ENCODE measurements around the gene KRTAP5-9.

The KRTAP5-9 gene

DNA sequence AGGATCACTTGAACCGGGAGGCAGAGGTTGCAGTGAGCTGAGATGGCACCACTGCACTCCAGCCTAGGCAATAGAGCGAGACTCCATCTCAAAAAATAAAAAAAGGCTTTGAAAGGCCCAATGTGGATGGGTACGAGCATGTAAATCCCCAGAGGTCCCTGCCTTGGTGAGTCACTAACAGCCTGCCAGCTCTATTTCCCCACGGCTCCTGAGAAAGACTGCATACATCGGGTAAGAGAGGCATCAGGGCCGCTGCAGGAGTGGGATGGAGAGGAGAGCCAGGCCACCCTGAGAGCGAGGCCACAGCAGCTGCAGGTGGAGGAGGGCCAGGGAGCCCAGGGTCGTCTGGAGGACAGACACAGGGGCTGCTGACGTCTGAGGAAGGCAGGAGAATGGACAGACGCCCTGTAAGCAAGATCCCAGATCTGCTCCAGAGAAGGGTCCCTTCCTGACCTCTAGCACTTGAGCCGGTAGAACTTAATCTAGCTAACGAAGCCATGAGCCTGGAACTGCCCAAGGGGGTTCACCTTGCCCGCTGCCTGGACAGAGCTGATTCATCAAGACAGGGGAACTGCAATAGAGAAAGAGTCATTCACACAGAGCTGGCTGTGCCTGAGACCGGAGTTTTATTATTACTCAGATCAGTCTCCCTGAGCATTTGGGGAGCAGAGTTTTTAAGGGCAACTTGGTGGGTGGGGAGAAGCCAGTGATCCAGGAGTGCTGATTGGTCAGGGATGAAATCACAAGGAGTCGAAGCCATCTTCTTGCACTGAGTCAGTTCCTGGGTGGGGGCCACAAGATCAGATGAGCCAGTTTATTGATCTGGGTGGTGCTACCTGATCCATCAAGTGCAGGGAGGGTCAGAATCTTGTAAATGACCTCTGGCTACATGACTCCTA is 5.1 kb upstream of the KRTAP5-9 start:
- Histone ChIP-seq H3K79me2 (ENCODE audit: insufficient read depth, low read length) (no peaks in the 10 kb centered on the region), H3F3A (ENCODE audit: insufficient read depth, low read length) (no peaks in the 10 kb centered on the region), H3K9ac (ENCODE audit: low read length) (no peak overlapping the region), H3K4me2 (ENCODE audit: low read length) (no peak overlapping the region), H3K9me2 (ENCODE audit: low read depth, low read length) (no peaks in the 10 kb centered on the region), H2AFZ (ENCODE audit: low read length) (no peak overlapping the region), H3K9me3 (ENCODE audit: low read length) (no peaks in the 10 kb centered on the region), H3K4me1 (ENCODE audit: insufficient read depth, low read length, severe bottlenecking) (no peaks in the 10 kb centered on the region), H3K4me3 (ENCODE audit: low read depth, low read length, poor library complexity, severe bottlenecking) (no peak overlapping the region), H3K36me3 (ENCODE audit: insufficient read depth, low read length) (no peaks in the 10 kb centered on the region; the same call in 1 of the 2 replicates), H3K27me3 (ENCODE audit: insufficient read depth, low read length) (peaks cover 15% of the 10 kb centered on the region; the same call in 1 of the 2 replicates), H3K27ac (ENCODE audit: low read depth, low read length, poor library complexity, severe bottlenecking) (no peak overlapping the region), H4K20me1 (ENCODE audit: insufficient read depth, low read length) (no peaks in the 10 kb centered on the region)
- TF ChIP-seq EZH2 (IDR thresholded peaks at IDR 0.05; ENCODE audit: borderline replicate concordance, low read length), result no peak
- TF ChIP-seq, protein P1, sequence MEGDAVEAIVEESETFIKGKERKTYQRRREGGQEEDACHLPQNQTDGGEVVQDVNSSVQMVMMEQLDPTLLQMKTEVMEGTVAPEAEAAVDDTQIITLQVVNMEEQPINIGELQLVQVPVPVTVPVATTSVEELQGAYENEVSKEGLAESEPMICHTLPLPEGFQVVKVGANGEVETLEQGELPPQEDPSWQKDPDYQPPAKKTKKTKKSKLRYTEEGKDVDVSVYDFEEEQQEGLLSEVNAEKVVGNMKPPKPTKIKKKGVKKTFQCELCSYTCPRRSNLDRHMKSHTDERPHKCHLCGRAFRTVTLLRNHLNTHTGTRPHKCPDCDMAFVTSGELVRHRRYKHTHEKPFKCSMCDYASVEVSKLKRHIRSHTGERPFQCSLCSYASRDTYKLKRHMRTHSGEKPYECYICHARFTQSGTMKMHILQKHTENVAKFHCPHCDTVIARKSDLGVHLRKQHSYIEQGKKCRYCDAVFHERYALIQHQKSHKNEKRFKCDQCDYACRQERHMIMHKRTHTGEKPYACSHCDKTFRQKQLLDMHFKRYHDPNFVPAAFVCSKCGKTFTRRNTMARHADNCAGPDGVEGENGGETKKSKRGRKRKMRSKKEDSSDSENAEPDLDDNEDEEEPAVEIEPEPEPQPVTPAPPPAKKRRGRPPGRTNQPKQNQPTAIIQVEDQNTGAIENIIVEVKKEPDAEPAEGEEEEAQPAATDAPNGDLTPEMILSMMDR (IDR thresholded peaks at IDR 0.05; ENCODE audit: low read length), result no peak

DNA sequence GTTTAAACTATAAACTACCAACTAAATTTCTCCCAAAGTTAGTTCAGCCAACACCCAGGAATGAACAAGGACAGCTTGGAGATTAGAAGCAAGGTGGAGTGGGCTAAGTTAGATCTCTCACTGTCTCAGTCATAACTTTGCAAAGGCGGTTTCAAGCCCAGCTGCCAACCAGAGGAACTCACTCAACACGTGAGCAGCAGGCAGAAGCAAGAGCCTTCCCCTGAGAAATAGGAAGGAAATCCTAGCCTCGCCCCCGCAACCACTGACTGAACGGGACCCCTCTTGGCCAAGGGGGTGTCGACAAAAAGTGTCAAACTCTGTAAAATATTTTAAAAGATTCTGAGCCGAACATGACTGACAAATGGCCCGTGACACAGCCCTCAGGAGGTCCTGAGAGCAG is 4.4 kb upstream of the KRTAP5-9 start:
- Histone ChIP-seq H3K9me3 (ENCODE audit: low read length) (no peaks in the 10 kb centered on the region), H4K20me1 (ENCODE audit: insufficient read depth, low read length) (no peaks in the 10 kb centered on the region), H3K79me2 (ENCODE audit: insufficient read depth, low read length) (no peaks in the 10 kb centered on the region), H3K36me3 (ENCODE audit: insufficient read depth, low read length) (no peaks in the 10 kb centered on the region; the same call in 1 of the 2 replicates), H3K4me2 (ENCODE audit: low read length) (no peak overlapping the region), H3K9me2 (ENCODE audit: low read depth, low read length) (no peaks in the 10 kb centered on the region), H3K9ac (ENCODE audit: low read length) (no peak overlapping the region), H3K4me1 (ENCODE audit: insufficient read depth, low read length, severe bottlenecking) (no peaks in the 10 kb centered on the region), H3F3A (ENCODE audit: insufficient read depth, low read length) (no peaks in the 10 kb centered on the region), H3K27ac (ENCODE audit: low read depth, low read length, poor library complexity, severe bottlenecking) (no peak overlapping the region), H3K27me3 (ENCODE audit: insufficient read depth, low read length) (peaks cover 15% of the 10 kb centered on the region; the same call in 1 of the 2 replicates), H3K4me3 (ENCODE audit: low read depth, low read length, poor library complexity, severe bottlenecking) (no peak overlapping the region), H2AFZ (ENCODE audit: low read length) (no peak overlapping the region)
- TF ChIP-seq, protein P1 (IDR thresholded peaks at IDR 0.05; ENCODE audit: low read length), result no peak
- TF ChIP-seq EZH2 (IDR thresholded peaks at IDR 0.05; ENCODE audit: borderline replicate concordance, low read length), result no peak

DNA sequence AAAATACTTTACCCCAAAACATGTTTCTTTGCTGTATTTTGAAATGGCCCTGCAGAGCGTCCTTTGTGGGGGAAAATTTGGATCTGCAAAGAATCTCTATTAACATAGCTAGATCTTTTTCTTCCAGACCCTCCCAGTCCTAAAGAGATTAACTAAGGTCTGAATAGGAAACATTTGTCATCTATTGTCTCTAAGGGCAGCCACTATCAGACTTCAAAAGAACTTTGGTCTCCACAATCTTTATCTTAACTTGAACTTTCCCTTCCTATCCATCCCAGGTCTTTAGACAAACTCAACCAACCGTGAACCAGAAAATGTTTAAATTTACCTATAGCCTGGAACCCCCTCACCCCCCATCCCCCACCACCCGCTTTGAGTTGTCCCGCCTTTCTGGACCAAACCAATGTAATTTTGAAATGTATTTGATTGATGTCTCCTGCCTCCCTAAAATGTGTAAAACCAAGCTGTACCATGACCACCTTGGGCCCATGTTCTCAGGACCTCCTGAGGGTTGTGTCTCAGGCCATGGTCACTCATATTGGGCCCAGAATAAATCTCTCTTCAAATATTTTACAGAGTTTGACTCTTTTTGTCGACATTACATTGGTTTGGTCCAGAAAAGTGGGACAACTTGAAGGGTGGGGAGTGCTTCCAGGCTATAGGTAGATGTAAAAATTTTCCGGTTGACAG is 3.5 kb upstream of the KRTAP5-9 start:
- Histone ChIP-seq H3K27me3 (ENCODE audit: insufficient read depth, low read length) (peaks cover 15% of the 10 kb centered on the region; the same call in 1 of the 2 replicates), H3F3A (ENCODE audit: insufficient read depth, low read length) (no peaks in the 10 kb centered on the region), H3K79me2 (ENCODE audit: insufficient read depth, low read length) (no peaks in the 10 kb centered on the region), H3K4me2 (ENCODE audit: low read length) (no peak overlapping the region), H3K9me2 (ENCODE audit: low read depth, low read length) (no peaks in the 10 kb centered on the region), H3K27ac (ENCODE audit: low read depth, low read length, poor library complexity, severe bottlenecking) (no peak overlapping the region), H3K4me3 (ENCODE audit: low read depth, low read length, poor library complexity, severe bottlenecking) (no peak overlapping the region), H4K20me1 (ENCODE audit: insufficient read depth, low read length) (no peaks in the 10 kb centered on the region), H3K9ac (ENCODE audit: low read length) (no peak overlapping the region), H3K36me3 (ENCODE audit: insufficient read depth, low read length) (no peaks in the 10 kb centered on the region; the same call in 1 of the 2 replicates), H2AFZ (ENCODE audit: low read length) (no peak overlapping the region), H3K9me3 (ENCODE audit: low read length) (no peaks in the 10 kb centered on the region), H3K4me1 (ENCODE audit: insufficient read depth, low read length, severe bottlenecking) (no peaks in the 10 kb centered on the region)
- TF ChIP-seq, protein P1 (IDR thresholded peaks at IDR 0.05; ENCODE audit: low read length), result no peak
- no peak for TF ChIP-seq EZH2 (IDR thresholded peaks at IDR 0.05; ENCODE audit: borderline replicate concordance, low read length)
